Mesodermal cell (in vitro differentiated cells): Measurements from ENCODE around the gene NUDT17. TPM values are rescaled to one million over a fixed set of nuclear protein-coding genes. Genes with fewer than 3 reads are reported as not detected.
A peak's percentile ranks its signal among the peaks of the same experiment; 100 is the strongest.
"Not testable (repeated sequence)": the region's sequence is repeated elsewhere in the genome, so short reads cannot be mapped to it uniquely, and the experiment has no call there.

Experiments
- H3K27ac ChIP-seq: 2 replicates; pipeline ENCODE4 v1.7.0; 2013; ENCODE audit warnings: mild to moderate bottlenecking, low read depth, low read length, moderate library complexity; ENCODE audit not compliant: severe bottlenecking
- H3K36me3 ChIP-seq: 2 replicates; pipeline ENCODE4 v1.7.1; 2013; ENCODE audit warnings: mild to moderate bottlenecking, low read length, moderate library complexity; ENCODE audit not compliant: control insufficient read depth, insufficient read depth
- H3K4me1 ChIP-seq: one replicate; pipeline ENCODE4 v1.7.1; 2013; ENCODE audit warnings: mild to moderate bottlenecking, low read length; ENCODE audit not compliant: insufficient read depth, control insufficient read depth, poor library complexity, severe bottlenecking
- H3K4me3 ChIP-seq: 2 replicates; pipeline ENCODE4 v1.7.0; 2013; ENCODE audit warnings: low read length, control low read depth, mild to moderate bottlenecking; ENCODE audit not compliant: insufficient read depth, poor library complexity, severe bottlenecking; ENCODE audit errors: extremely low read depth
- H3K9me3 ChIP-seq: 2 replicates; pipeline ENCODE4 v1.7.1; 2013; ENCODE audit warnings: mild to moderate bottlenecking, low read length, moderate library complexity; ENCODE audit not compliant: control insufficient read depth
- WGBS, 2 experiments: methylation state at CpG; one replicate each; pipeline ENCODE4 v1.1.5; 2013; ENCODE audit warnings: missing lambda C conversion rate in 2 of 2; ENCODE audit not compliant: insufficient coverage in 2 of 2; 5-methylcytosine and 5-hydroxymethylcytosine counted together
- polyA plus RNA-seq, 2 experiments: library from polyadenylated mRNA; stranded (reverse); fragments of 50-300 nt; gene quantifications; one replicate each; pipeline ENCODE4 v1.2.3, GENCODE V29; 2013

The NUDT17 gene
- polyA plus RNA-seq (2013, experiment 1 of 2): 4.7 TPM
- polyA plus RNA-seq (2013, experiment 2 of 2): 3.2 TPM

GRCh38 chr1:145845514-145846161 is at the start of gene NUDT17:
TSS of gene NUDT17 (plus strand) at chr1:145845630. CDS start at chr1:145845641, 11 bp downstream.
- H3K4me3 ChIP-seq: peak within 1 kb of the TSS; percentile 48
- peak within 1 kb of the TSS; percentile 19 for H3K27ac ChIP-seq
- WGBS, 2 experiments: 4 to 5% methylated on average over 42 to 49 of the region's 50 CpGs
- H3K36me3 ChIP-seq: peaks cover 60% of the 10 kb centered on the region
- H3K4me1 ChIP-seq: peaks cover 9% of the 10 kb centered on the region
- H3K9me3 ChIP-seq: no peaks in the 10 kb centered on the region

- 20 to 39% methylated on average over 1 of the region's 1 CpG for WGBS, 2 experiments
- Histone ChIP-seq H3K27ac (no peak overlapping the region), H3K4me3 (no peak overlapping the region), H3K36me3 (peaks cover 18% of the 10 kb centered on the region), H3K9me3 (peaks cover 27% of the 10 kb centered on the region), H3K4me1 (no peaks in the 10 kb centered on the region)
Measured at GRCh38 chr1:145796753-145797152, 48.7 kb upstream of the NUDT17 start.

- Histone ChIP-seq H3K4me1 (no peaks in the 10 kb centered on the region), H3K36me3 (no peaks in the 10 kb centered on the region), H3K27ac (no peak overlapping the region), H3K9me3 (peaks cover 27% of the 10 kb centered on the region), H3K4me3 (no peak overlapping the region)
- WGBS, 2 experiments: no CpG with 5 or more reads among the region's 2 CpGs
Measured at GRCh38 chr1:145799806-145800205, 45.6 kb upstream of the NUDT17 start.

GRCh38 chr1:145804235-145805045 is 41.0 kb upstream of the NUDT17 start:
- Histone ChIP-seq H3K4me1 (no peaks in the 10 kb centered on the region), H3K4me3 (no peak overlapping the region), H3K9me3 (no peaks in the 10 kb centered on the region), H3K27ac (no peak overlapping the region), H3K36me3 (no peaks in the 10 kb centered on the region)
- 86% methylated on average over 1 of the region's 3 CpGs; no CpG with 5 or more reads in 1 of the 2 experiments for WGBS, 2 experiments

- Histone ChIP-seq H3K27ac (no peak overlapping the region), H3K9me3 (no peaks in the 10 kb centered on the region), H3K36me3 (no peaks in the 10 kb centered on the region), H3K4me1 (no peaks in the 10 kb centered on the region), H3K4me3 (no peak overlapping the region)
- 57 to 86% methylated on average over 1 of the region's 1 CpG for WGBS, 2 experiments
Measured at GRCh38 chr1:145805057-145805456, 40.4 kb upstream of the NUDT17 start.

GRCh38 chr1:145806408-145806807 is 39.0 kb upstream of the NUDT17 start:
- H3K27ac ChIP-seq: no peak overlapping the region
- no peaks in the 10 kb centered on the region for H3K36me3 ChIP-seq
- no peaks in the 10 kb centered on the region for H3K4me1 ChIP-seq
- H3K9me3 ChIP-seq: no peaks in the 10 kb centered on the region
- no peak overlapping the region for H3K4me3 ChIP-seq
- 95% methylated on average over 2 of the region's 4 CpGs; no CpG with 5 or more reads in 1 of the 2 experiments for WGBS, 2 experiments

GRCh38 chr1:145806844-145807243 is 38.6 kb upstream of the NUDT17 start:
- 95 to 100% methylated on average over 5 of the region's 7 CpGs for WGBS, 2 experiments
- Histone ChIP-seq H3K9me3 (no peaks in the 10 kb centered on the region), H3K4me1 (no peaks in the 10 kb centered on the region), H3K36me3 (no peaks in the 10 kb centered on the region), H3K27ac (no peak overlapping the region), H3K4me3 (no peak overlapping the region)

GRCh38 chr1:145812977-145813810 is 32.2 kb upstream of the NUDT17 start:
- not testable (repeated sequence) for H3K9me3 ChIP-seq, H3K4me1 ChIP-seq, H3K4me3 ChIP-seq, H3K36me3 ChIP-seq, H3K27ac ChIP-seq
- WGBS, 2 experiments: no CpG with 5 or more reads among the region's 6 CpGs

GRCh38 chr1:145818095-145818494 is 27.3 kb upstream of the NUDT17 start:
- H3K4me3 ChIP-seq, H3K27ac ChIP-seq, H3K4me1 ChIP-seq, H3K9me3 ChIP-seq, H3K36me3 ChIP-seq: not testable (repeated sequence)
- WGBS, 2 experiments: no CpG with 5 or more reads among the region's 6 CpGs

- H3K4me1 ChIP-seq, H3K27ac ChIP-seq, H3K4me3 ChIP-seq, H3K9me3 ChIP-seq: not testable (repeated sequence)
- WGBS, 2 experiments: no CpG with 5 or more reads among the region's 16 CpGs
- H3K36me3 ChIP-seq: peaks cover 27% of the 10 kb centered on the region
Measured at GRCh38 chr1:145822779-145823331, 22.6 kb upstream of the NUDT17 start.
